Loucy (cell line): Measurements from ENCODE around the gene POGLUT2.

Source experiments
- H2AFZ ChIP-seq: fragments of 200-600 bp; sonication (generic); 2 replicates; pipeline ENCODE4 v1.6.0; 2016; ENCODE audit warnings: antibody characterized with exemption, mild to moderate bottlenecking, low read length, moderate library complexity
- H3F3A ChIP-seq: fragments of 200-600 bp; 2 replicates; pipeline ENCODE4 v1.6.0; 2016; ENCODE audit warnings: antibody characterized with exemption, low read depth, mild to moderate bottlenecking
- H3K27me3 ChIP-seq: fragments of 200-600 bp; sonication (generic); 2 replicates; pipeline ENCODE4 v1.6.1; 2014; ENCODE audit warnings: low read length, mild to moderate bottlenecking; ENCODE audit not compliant: insufficient read depth, poor library complexity, severe bottlenecking
- H3K36me3 ChIP-seq: fragments of 200-600 bp; sonication (generic); 2 replicates; pipeline ENCODE4 v1.6.1; 2016; ENCODE audit warnings: low read length; ENCODE audit not compliant: insufficient read depth
- H3K4me1 ChIP-seq: fragments of 200-600 bp; sonication (generic); 2 replicates; pipeline ENCODE4 v1.5.1; 2014; ENCODE audit warnings: low read length, mild to moderate bottlenecking; ENCODE audit not compliant: insufficient read depth, poor library complexity, severe bottlenecking
- H3K4me2 ChIP-seq: fragments of 200-600 bp; sonication (generic); 2 replicates; pipeline ENCODE4 v1.6.0; 2014; ENCODE audit warnings: antibody characterized with exemption, low read length, low read depth, mild to moderate bottlenecking; ENCODE audit not compliant: poor library complexity, severe bottlenecking
- H3K4me3 ChIP-seq: fragments of 200-600 bp; sonication (generic); 2 replicates; pipeline ENCODE4 v1.5.1; 2014; ENCODE audit warnings: low read length, mild to moderate bottlenecking, mixed read lengths; ENCODE audit not compliant: poor library complexity, severe bottlenecking
- H3K79me2 ChIP-seq: fragments of 200-600 bp; sonication (generic); 2 replicates; pipeline ENCODE4 v1.6.1; 2014; ENCODE audit warnings: low read length; ENCODE audit not compliant: insufficient read depth
- H3K9ac ChIP-seq: fragments of 200-600 bp; sonication (generic); 2 replicates; pipeline ENCODE4 v1.6.0; 2014; ENCODE audit warnings: mild to moderate bottlenecking, low read depth, low read length, moderate library complexity; ENCODE audit not compliant: poor library complexity, severe bottlenecking
- H3K9me2 ChIP-seq: fragments of 200-600 bp; sonication (generic); replicated peaks from 2 replicates; pipeline ENCODE4 v1.6.1; 2016; ENCODE audit warnings: low read depth, low read length, mixed read lengths
- H3K9me3 ChIP-seq: fragments of 200-600 bp; sonication (generic); 2 replicates; pipeline ENCODE4 v1.6.1; 2014; ENCODE audit warnings: mild to moderate bottlenecking, antibody characterized with exemption, low read length, low read depth; ENCODE audit not compliant: insufficient read depth
- H4K20me1 ChIP-seq: fragments of 200-600 bp; sonication (generic); 2 replicates; pipeline ENCODE4 v1.6.0; 2014; ENCODE audit warnings: antibody characterized with exemption, low read length, mild to moderate bottlenecking; ENCODE audit not compliant: insufficient read depth, poor library complexity, severe bottlenecking
- CTCF ChIP-seq: fragments of 200-600 bp; sonication (generic); conservative IDR thresholded peaks from 2 replicates; pipeline ENCODE4 v1.5.1; 2014; ENCODE audit warnings: mild to moderate bottlenecking, antibody characterized with exemption, low read length
- EZH2phosphoT487 ChIP-seq: fragments of 200-600 bp; IDR thresholded peaks from 2 replicates; pipeline ENCODE4 v1.6.1; 2018; ENCODE audit warnings: antibody characterized with exemption, mild to moderate bottlenecking, moderate library complexity, borderline replicate concordance

The POGLUT2 gene

GRCh38 chr13:102798581-102799425 is at the start of gene POGLUT2, which contains the start of gene BIVM:
POGLUT2 (minus strand) TSS chr13:102798976; CDS start chr13:102798670, 306 bp downstream.
BIVM (plus strand) TSS chr13:102799119; CDS start chr13:102807268, 8,149 bp downstream.
- Histone ChIP-seq H3K4me3 (peak within 1 kb of the TSS; percentile 80), H4K20me1 (no peaks in the 10 kb centered on the region), H3K27me3 (no peaks in the 10 kb centered on the region), H3K36me3 (no peaks in the 10 kb centered on the region), H3K4me1 (peaks cover 9% of the 10 kb centered on the region), H3K79me2 (no peaks in the 10 kb centered on the region), H2AFZ (peak within 1 kb of the TSS; percentile 90; the same call in 1 of the 2 replicates), H3K4me2 (peak within 1 kb of the TSS; percentile 77), H3K9me3 (no peaks in the 10 kb centered on the region), H3F3A (no peaks in the 10 kb centered on the region), H3K9me2 (no peaks in the 10 kb centered on the region), H3K9ac (no peak within 1 kb of the TSS)
- TF ChIP-seq CTCF (no peak), EZH2phosphoT487 (no peak)

GRCh38 chr13:102847272-102848234 is 48.8 kb upstream of the POGLUT2 start:
- Histone ChIP-seq H3K4me2 (peak overlapping the region; percentile 95), H3K9me2 (no peaks in the 10 kb centered on the region), H2AFZ (no peak overlapping the region), H3K79me2 (peaks cover 74% of the 10 kb centered on the region), H3F3A (no peaks in the 10 kb centered on the region), H3K27me3 (no peaks in the 10 kb centered on the region), H4K20me1 (peaks cover 47% of the 10 kb centered on the region), H3K4me3 (peak overlapping the region; percentile 97), H3K36me3 (no peaks in the 10 kb centered on the region), H3K4me1 (peaks cover 47% of the 10 kb centered on the region), H3K9ac (peak overlapping the region; percentile 100), H3K9me3 (no peaks in the 10 kb centered on the region)
- TF ChIP-seq EZH2phosphoT487 (no peak), CTCF (peak; percentile 84)

GRCh38 chr13:102846261-102847015 is 47.7 kb upstream of the POGLUT2 start:
- TF ChIP-seq EZH2phosphoT487 (no peak), CTCF (no peak)
- Histone ChIP-seq H3K36me3 (no peaks in the 10 kb centered on the region), H3K4me2 (peak overlapping the region; percentile 95), H3K4me1 (peaks cover 39% of the 10 kb centered on the region), H2AFZ (peak overlapping the region; percentile 74), H3F3A (no peaks in the 10 kb centered on the region), H4K20me1 (peaks cover 39% of the 10 kb centered on the region), H3K9me2 (no peaks in the 10 kb centered on the region), H3K27me3 (no peaks in the 10 kb centered on the region), H3K9me3 (no peaks in the 10 kb centered on the region), H3K9ac (peak overlapping the region; percentile 100), H3K79me2 (peaks cover 63% of the 10 kb centered on the region), H3K4me3 (peak overlapping the region; percentile 97)
